ENCODE data around the gene CALCOCO1.
A peak's percentile ranks its signal among the peaks of the same experiment; 100 is the strongest.

CALCOCO1 gene

GRCh38 chr12:53670971-53671370 lies 56.3 kb downstream of the CALCOCO1 start:
- Mint-ChIP-seq H3K4me3 (no peak overlapping the region), H3K36me3 (ENCODE audit: low read depth) (peaks cover 68% of the 10 kb centered on the region)

GRCh38 chr12:53670308-53670707 lies 56.9 kb downstream of the CALCOCO1 start:
- H3K27ac Mint-ChIP-seq = no peak overlapping the region
- H3K36me3 Mint-ChIP-seq (ENCODE audit: low read depth) = peaks cover 75% of the 10 kb centered on the region
- H3K27me3 Mint-ChIP-seq (ENCODE audit: low read depth, poor library complexity) = peaks cover 2% of the 10 kb centered on the region
- no peaks in the 10 kb centered on the region for H3K9me3 Mint-ChIP-seq
- H3K4me3 Mint-ChIP-seq = no peak overlapping the region
- H3K4me1 Mint-ChIP-seq = peaks cover 23% of the 10 kb centered on the region
- no peak for TF ChIP-seq CTCF (IDR thresholded peaks at IDR 0.05)
- DNase-seq = no peak

More at GRCh38 chr12:53670971-53671370, 56.3 kb downstream of the CALCOCO1 start:
- Mint-ChIP-seq H3K9me3 (no peaks in the 10 kb centered on the region), H3K27ac (no peak overlapping the region), H3K4me1 (peaks cover 27% of the 10 kb centered on the region), H3K27me3 (ENCODE audit: low read depth, poor library complexity) (peaks cover 2% of the 10 kb centered on the region)
- no peak for TF ChIP-seq CTCF (IDR thresholded peaks at IDR 0.05)
- no peak for DNase-seq

GRCh38 chr12:53667080-53667479 lies 60.2 kb downstream of the CALCOCO1 start:
- Mint-ChIP-seq H3K4me1 (peaks cover 6% of the 10 kb centered on the region), H3K27ac (no peak overlapping the region), H3K4me3 (no peak overlapping the region), H3K27me3 (ENCODE audit: low read depth, poor library complexity) (peaks cover 2% of the 10 kb centered on the region), H3K36me3 (ENCODE audit: low read depth) (peaks cover 79% of the 10 kb centered on the region), H3K9me3 (no peaks in the 10 kb centered on the region)
- no peak for DNase-seq
- no peak for TF ChIP-seq CTCF (IDR thresholded peaks at IDR 0.05)

GRCh38 chr12:53664936-53665335 lies 62.3 kb downstream of the CALCOCO1 start:
- Mint-ChIP-seq H3K9me3 (no peaks in the 10 kb centered on the region), H3K4me3 (no peak overlapping the region), H3K36me3 (ENCODE audit: low read depth) (peaks cover 79% of the 10 kb centered on the region), H3K4me1 (peaks cover 4% of the 10 kb centered on the region), H3K27ac (peak overlapping the region; percentile 60), H3K27me3 (ENCODE audit: low read depth, poor library complexity) (peaks cover 2% of the 10 kb centered on the region)
- no peak for TF ChIP-seq CTCF (IDR thresholded peaks at IDR 0.05)
- no peak for DNase-seq

- peak overlapping the region; percentile 75 for H3K27ac Mint-ChIP-seq
- peaks cover 12% of the 10 kb centered on the region for H3K4me1 Mint-ChIP-seq
- H3K36me3 Mint-ChIP-seq (ENCODE audit: low read depth) = peaks cover 71% of the 10 kb centered on the region
- no peak for DNase-seq
- H3K27me3 Mint-ChIP-seq (ENCODE audit: low read depth, poor library complexity) = peaks cover 2% of the 10 kb centered on the region
- H3K4me3 Mint-ChIP-seq = no peak overlapping the region
- no peak for TF ChIP-seq CTCF (IDR thresholded peaks at IDR 0.05)
- H3K9me3 Mint-ChIP-seq = no peaks in the 10 kb centered on the region
These were observed 63.1 kb downstream of the CALCOCO1 start for GRCh38 chr12:53664191-53664590.

- Mint-ChIP-seq H3K4me1 (peaks cover 27% of the 10 kb centered on the region), H3K4me3 (no peak overlapping the region), H3K27ac (peak overlapping the region; percentile 93), H3K9me3 (no peaks in the 10 kb centered on the region), H3K27me3 (ENCODE audit: low read depth, poor library complexity) (no peaks in the 10 kb centered on the region), H3K36me3 (ENCODE audit: low read depth) (peaks cover 46% of the 10 kb centered on the region)
- no peak for DNase-seq
- no peak for TF ChIP-seq CTCF (IDR thresholded peaks at IDR 0.05)
These were observed 67.2 kb downstream of the CALCOCO1 start for GRCh38 chr12:53660041-53660440.

Measured in nephron progenitor cell (in vitro differentiated cells).